OCI-LY1 (cell line): ENCODE measurements around the gene ZFYVE16.
"Not testable (repeated sequence)": the region's sequence is repeated elsewhere in the genome, so short reads cannot be mapped to it uniquely, and the experiment has no call there.

ENCODE experiments used
- H2AFZ ChIP-seq: fragments of 200-600 bp; sonication (generic), shearing (Covaris generic); 2 replicates; pipeline ENCODE4 v1.6.0; 2014; ENCODE audit warnings: antibody characterized with exemption, mild to moderate bottlenecking, low read length
- H3F3A ChIP-seq: fragments of 200-600 bp; sonication (generic), shearing (Covaris generic); 2 replicates; pipeline ENCODE4 v1.6.0; 2014; ENCODE audit warnings: mild to moderate bottlenecking, antibody characterized with exemption, low read length, moderate library complexity; ENCODE audit not compliant: insufficient read depth
- H3K27ac ChIP-seq: fragments of 200-600 bp; sonication (generic); 2 replicates; pipeline ENCODE4 v1.5.1; 2014; ENCODE audit warnings: low read length, mixed run types, mild to moderate bottlenecking, low read depth; ENCODE audit not compliant: poor library complexity, severe bottlenecking
- H3K27me3 ChIP-seq: fragments of 200-600 bp; sonication (generic); 2 replicates; pipeline ENCODE4 v1.6.0; 2014; ENCODE audit warnings: antibody characterized with exemption, mild to moderate bottlenecking, low read length, moderate library complexity; ENCODE audit not compliant: insufficient read depth
- H3K36me3 ChIP-seq: fragments of 200-600 bp; sonication (generic); 2 replicates; pipeline ENCODE4 v1.6.1; 2014; ENCODE audit warnings: mild to moderate bottlenecking, antibody characterized with exemption, low read length, moderate library complexity, mixed read lengths; ENCODE audit not compliant: insufficient read depth
- H3K4me1 ChIP-seq: fragments of 200-600 bp; sonication (generic); 2 replicates; pipeline ENCODE4 v1.5.1; 2014; ENCODE audit warnings: mild to moderate bottlenecking, low read length, moderate library complexity; ENCODE audit not compliant: insufficient read depth, severe bottlenecking
- H3K4me2 ChIP-seq: fragments of 200-600 bp; sonication (generic), shearing (Covaris generic); 2 replicates; pipeline ENCODE4 v1.6.1; 2014; ENCODE audit warnings: low read length
- H3K4me3 ChIP-seq: fragments of 200-600 bp; sonication (generic); 2 replicates; pipeline ENCODE4 v1.5.1; 2014; ENCODE audit warnings: low read length, low read depth, mild to moderate bottlenecking, mixed read lengths; ENCODE audit not compliant: poor library complexity, severe bottlenecking
- H3K79me2 ChIP-seq: fragments of 200-600 bp; shearing (Covaris generic); 2 replicates; pipeline ENCODE4 v1.6.1; 2016; ENCODE audit warnings: mixed run types, low read length, mixed read lengths; ENCODE audit not compliant: insufficient read depth
- H3K9ac ChIP-seq: fragments of 200-600 bp; sonication (generic), shearing (Covaris generic); 2 replicates; pipeline ENCODE4 v1.6.1; 2014; ENCODE audit warnings: mild to moderate bottlenecking, low read length, mixed read lengths
- H3K9me2 ChIP-seq: fragments of 200-600 bp; sonication (generic), shearing (Covaris generic); 2 replicates; pipeline ENCODE4 v1.6.1; 2014; ENCODE audit warnings: low read depth, mild to moderate bottlenecking, low read length, mixed read lengths
- H3K9me3 ChIP-seq: fragments of 200-600 bp; shearing (Covaris generic); 2 replicates; pipeline ENCODE4 v1.6.1; 2014; ENCODE audit warnings: low read length, mixed read lengths
- H4K20me1 ChIP-seq: fragments of 200-600 bp; sonication (generic), shearing (Covaris generic); 2 replicates; pipeline ENCODE4 v1.6.0; 2016; ENCODE audit warnings: mild to moderate bottlenecking, low read length; ENCODE audit not compliant: insufficient read depth
- CTCF ChIP-seq: fragments of 200-600 bp; sonication (generic), shearing (Covaris generic); IDR thresholded peaks from 2 replicates; pipeline ENCODE4 v1.5.1; 2017; ENCODE audit warnings: mild to moderate bottlenecking, antibody characterized with exemption, low read length, moderate library complexity, mixed read lengths
- EZH2 ChIP-seq: fragments of 200-600 bp; sonication (generic), shearing (Covaris generic); IDR thresholded peaks from 2 replicates; pipeline ENCODE4 v1.8.0; 2017; ENCODE audit warnings: borderline replicate concordance, mixed run types, mild to moderate bottlenecking, antibody characterized with exemption, low read length, moderate library complexity, mixed read lengths

Gene ZFYVE16

DNA sequence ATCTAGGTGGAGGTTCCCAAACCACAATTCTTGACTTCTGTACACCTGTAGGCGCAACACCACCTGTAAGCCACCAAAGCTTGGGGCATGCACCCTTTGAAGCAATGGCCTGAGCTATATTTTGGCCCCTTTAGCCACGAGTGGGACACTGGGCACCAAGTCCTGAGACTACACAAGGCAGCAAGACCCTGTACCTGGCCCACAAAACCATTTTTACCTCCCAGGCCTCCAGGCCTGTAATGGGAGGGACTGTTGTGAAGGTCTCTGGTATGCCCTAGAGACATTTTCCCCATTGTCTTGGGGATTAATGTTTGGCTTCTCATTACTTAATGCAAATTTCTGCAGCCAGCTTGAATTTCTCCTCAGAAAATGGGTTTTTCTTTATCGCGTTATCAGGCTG is 55.4 kb downstream of the ZFYVE16 start:
- Histone ChIP-seq H4K20me1 (no peaks in the 10 kb centered on the region), H3K4me2 (no peak overlapping the region), H2AFZ (no peak overlapping the region), H3K27me3 (no peaks in the 10 kb centered on the region), H3K79me2 (no peaks in the 10 kb centered on the region), H3K9me3 (peaks cover 5% of the 10 kb centered on the region; the same call in 1 of the 2 replicates), H3K9ac (no peak overlapping the region), H3K27ac (no peak overlapping the region), H3K9me2 (no peaks in the 10 kb centered on the region), H3K36me3 (peaks cover 29% of the 10 kb centered on the region), H3F3A (no peaks in the 10 kb centered on the region), H3K4me1 (no peaks in the 10 kb centered on the region), H3K4me3 (no peak overlapping the region)
- TF ChIP-seq EZH2, result no peak
- TF ChIP-seq CTCF, result no peak

DNA sequence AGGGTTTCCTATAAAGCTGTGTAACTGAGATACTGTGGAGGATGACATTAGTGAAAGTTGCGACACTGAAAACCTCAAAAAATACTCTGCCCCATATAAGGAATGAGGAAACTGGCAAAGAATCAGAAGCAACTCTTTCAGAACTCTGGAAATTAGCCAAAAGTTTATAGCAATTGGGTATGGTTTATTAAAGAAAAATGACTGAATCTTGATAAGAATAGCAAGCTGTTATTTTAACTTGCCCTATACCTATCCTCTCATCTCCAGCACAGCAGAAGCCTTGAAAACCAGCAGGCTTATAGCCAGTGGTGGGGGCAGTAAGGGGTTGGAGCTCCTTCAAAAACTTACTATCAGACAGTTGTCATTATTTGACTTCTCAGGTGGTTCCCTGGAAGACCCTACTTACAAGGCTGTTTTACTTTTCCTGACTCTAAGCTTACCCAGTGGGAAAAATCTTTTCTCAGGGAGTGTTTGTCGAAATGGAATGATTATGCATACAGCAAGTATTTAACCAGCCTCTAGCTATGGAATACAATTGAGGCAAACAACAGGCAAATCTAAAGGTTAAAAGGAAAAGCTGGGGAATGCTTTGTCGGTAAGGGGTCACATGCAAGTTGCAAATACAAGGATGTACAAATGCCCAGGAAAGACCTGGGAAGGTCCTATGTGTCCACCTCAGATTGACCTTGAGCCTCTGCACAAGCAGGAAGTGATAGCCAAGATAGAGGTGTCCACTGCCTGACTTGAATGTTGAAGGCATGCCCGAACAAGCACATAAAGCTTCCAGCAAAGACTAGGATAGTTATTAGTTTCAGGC is 59.0 kb downstream of the ZFYVE16 start:
- no peaks in the 10 kb centered on the region for H3K79me2 ChIP-seq
- no peak overlapping the region for H3K9ac ChIP-seq
- H3K4me3 ChIP-seq, result no peak overlapping the region
- no peaks in the 10 kb centered on the region for H3K9me2 ChIP-seq
- no peak overlapping the region for H2AFZ ChIP-seq
- H3F3A ChIP-seq, result no peaks in the 10 kb centered on the region
- no peak for TF ChIP-seq CTCF
- TF ChIP-seq EZH2, result no peak
- H3K4me2 ChIP-seq, result no peak overlapping the region
- no peaks in the 10 kb centered on the region for H3K27me3 ChIP-seq
- no peaks in the 10 kb centered on the region for H3K4me1 ChIP-seq
- H4K20me1 ChIP-seq, result no peaks in the 10 kb centered on the region
- H3K9me3 ChIP-seq, result peaks cover 5% of the 10 kb centered on the region; the same call in 1 of the 2 replicates
- no peak overlapping the region for H3K27ac ChIP-seq
- H3K36me3 ChIP-seq, result peaks cover 7% of the 10 kb centered on the region; the same call in 1 of the 2 replicates

DNA sequence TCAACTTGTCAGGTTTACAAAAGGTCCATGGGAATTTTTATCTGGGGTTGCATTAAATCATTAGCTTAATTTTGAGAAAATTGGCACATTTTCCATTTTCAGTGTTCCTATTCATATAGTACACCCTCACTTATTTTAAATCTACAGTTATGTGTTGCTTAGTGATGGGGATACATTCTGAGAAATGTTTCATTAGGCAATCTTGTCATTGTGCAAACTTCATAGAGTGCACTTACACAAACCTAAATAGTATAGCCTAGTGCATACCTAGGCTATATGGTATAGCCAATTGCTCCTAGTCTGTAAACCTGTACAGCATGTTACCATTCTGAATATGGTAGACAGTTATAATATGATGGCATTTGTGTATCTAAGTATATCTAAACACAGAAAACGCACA is 60.3 kb downstream of the ZFYVE16 start:
- Histone ChIP-seq H3F3A (no peaks in the 10 kb centered on the region), H3K79me2 (no peaks in the 10 kb centered on the region), H3K4me1 (no peaks in the 10 kb centered on the region), H3K27ac (no peak overlapping the region), H3K27me3 (no peaks in the 10 kb centered on the region), H3K9me3 (peaks cover 8% of the 10 kb centered on the region; the same call in 1 of the 2 replicates), H3K36me3 (peaks cover 9% of the 10 kb centered on the region; the same call in 1 of the 2 replicates), H3K9me2 (no peaks in the 10 kb centered on the region), H3K4me3 (no peak overlapping the region), H2AFZ (no peak overlapping the region), H3K9ac (no peak overlapping the region), H3K4me2 (no peak overlapping the region), H4K20me1 (no peaks in the 10 kb centered on the region)
- TF ChIP-seq EZH2 (no peak), CTCF (no peak)

DNA sequence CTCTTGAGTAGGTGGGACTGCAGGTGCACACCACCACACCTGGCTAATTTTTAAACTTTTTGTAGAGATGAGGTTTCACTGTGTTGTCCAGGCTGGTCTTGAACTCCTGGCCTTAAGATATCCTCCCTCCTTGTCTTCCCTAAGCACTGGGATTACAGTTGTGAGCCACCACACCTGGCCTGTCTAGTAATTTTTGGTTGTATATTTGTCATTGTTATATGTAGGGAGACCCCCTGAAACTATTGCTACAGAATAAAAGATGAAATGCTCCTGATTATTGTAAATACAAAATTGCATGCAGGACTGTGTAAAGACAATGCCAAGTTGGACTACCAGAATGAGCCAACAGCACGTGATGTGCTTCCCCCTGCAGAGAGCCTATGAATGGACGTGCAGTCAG is 62.8 kb downstream of the ZFYVE16 start:
- H3K27me3 ChIP-seq, H4K20me1 ChIP-seq, H3F3A ChIP-seq: not testable (repeated sequence)

More for the DNA sequence above, 62.8 kb downstream of the ZFYVE16 start:
- H3K4me3 ChIP-seq, H3K9ac ChIP-seq, H3K79me2 ChIP-seq, H3K27ac ChIP-seq, H3K9me2 ChIP-seq, H3K9me3 ChIP-seq, H2AFZ ChIP-seq, H3K4me2 ChIP-seq, H3K4me1 ChIP-seq: not testable (repeated sequence)
- H3K36me3 ChIP-seq, result peaks cover 21% of the 10 kb centered on the region
